Measurements from ENCODE around the gene MUC20. TPM values are rescaled to one million over a fixed set of nuclear protein-coding genes. Genes with fewer than 3 reads are reported as not detected.

MUC20 gene
- polyA plus RNA-seq, 1 donor from 2014 or later, result 3.0 TPM

DNA sequence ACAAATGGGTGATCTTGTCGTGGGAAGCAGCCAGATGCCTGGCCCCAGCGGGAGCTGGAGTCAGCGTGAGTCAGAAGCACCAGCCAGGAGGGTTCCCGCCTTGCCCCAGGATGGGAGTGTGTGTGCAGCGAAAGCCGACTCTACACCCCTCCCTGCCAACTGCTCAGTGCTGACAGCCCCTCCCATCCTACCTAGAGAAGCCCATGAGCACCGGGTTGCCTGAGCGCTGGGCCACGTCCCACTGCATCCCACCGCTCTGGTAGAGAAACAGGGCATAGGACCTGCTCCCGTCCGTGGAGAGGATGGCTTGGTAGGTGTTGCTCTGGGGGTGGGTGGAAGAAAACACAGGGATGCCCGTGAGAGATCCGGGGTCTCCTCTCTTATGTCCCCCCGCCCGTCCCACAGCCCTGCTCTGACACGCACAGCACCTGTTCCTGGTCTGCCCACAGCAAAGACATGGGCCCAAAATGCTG, 48.1 kb downstream of the MUC20 start:
- Histone ChIP-seq H3K4me2 (ENCODE audit: low read length) (no peak overlapping the region), H3K27me3 (ENCODE audit: insufficient read depth, low read depth, low read length) (no peaks in the 10 kb centered on the region), H3K36me3 (ENCODE audit: insufficient read depth, low read length) (no peaks in the 10 kb centered on the region), H2AFZ (ENCODE audit: low read depth, low read length) (no peak overlapping the region), H3K9me3 (ENCODE audit: low read length) (no peaks in the 10 kb centered on the region), H4K20me1 (ENCODE audit: insufficient read depth) (no peaks in the 10 kb centered on the region), H3K4me3 (ENCODE audit: low read length) (no peak overlapping the region), H3K79me2 (replicated peaks; ENCODE audit: insufficient read depth, low read length) (no peaks in the 10 kb centered on the region), H3F3A (ENCODE audit: insufficient read depth, low read length, poor library complexity, severe bottlenecking) (no peaks in the 10 kb centered on the region), H3K9me2 (ENCODE audit: insufficient read depth, low read length) (no peaks in the 10 kb centered on the region), H3K27ac (ENCODE audit: low read length) (no peak overlapping the region), H3K9ac (ENCODE audit: low read length) (no peak overlapping the region)
- TF ChIP-seq RAD21 (conservative IDR thresholded peaks at IDR 0.05) (no peak), TAF1 (IDR thresholded peaks at IDR 0.05; ENCODE audit: low read depth) (no peak), EZH2 (IDR thresholded peaks at IDR 0.05; ENCODE audit: borderline replicate concordance, insufficient read depth, low read length, poor library complexity, severe bottlenecking) (no peak), MXI1 (conservative IDR thresholded peaks at IDR 0.05; ENCODE audit: poor library complexity, severe bottlenecking) (no peak), POLR2AphosphoS5 (IDR thresholded peaks at IDR 0.05) (no peak), EP300 (conservative IDR thresholded peaks at IDR 0.05; ENCODE audit: poor library complexity, severe bottlenecking) (no peak), SMC3 (conservative IDR thresholded peaks at IDR 0.05; ENCODE audit: poor library complexity) (no peak)
- TF ChIP-seq, protein P1, sequence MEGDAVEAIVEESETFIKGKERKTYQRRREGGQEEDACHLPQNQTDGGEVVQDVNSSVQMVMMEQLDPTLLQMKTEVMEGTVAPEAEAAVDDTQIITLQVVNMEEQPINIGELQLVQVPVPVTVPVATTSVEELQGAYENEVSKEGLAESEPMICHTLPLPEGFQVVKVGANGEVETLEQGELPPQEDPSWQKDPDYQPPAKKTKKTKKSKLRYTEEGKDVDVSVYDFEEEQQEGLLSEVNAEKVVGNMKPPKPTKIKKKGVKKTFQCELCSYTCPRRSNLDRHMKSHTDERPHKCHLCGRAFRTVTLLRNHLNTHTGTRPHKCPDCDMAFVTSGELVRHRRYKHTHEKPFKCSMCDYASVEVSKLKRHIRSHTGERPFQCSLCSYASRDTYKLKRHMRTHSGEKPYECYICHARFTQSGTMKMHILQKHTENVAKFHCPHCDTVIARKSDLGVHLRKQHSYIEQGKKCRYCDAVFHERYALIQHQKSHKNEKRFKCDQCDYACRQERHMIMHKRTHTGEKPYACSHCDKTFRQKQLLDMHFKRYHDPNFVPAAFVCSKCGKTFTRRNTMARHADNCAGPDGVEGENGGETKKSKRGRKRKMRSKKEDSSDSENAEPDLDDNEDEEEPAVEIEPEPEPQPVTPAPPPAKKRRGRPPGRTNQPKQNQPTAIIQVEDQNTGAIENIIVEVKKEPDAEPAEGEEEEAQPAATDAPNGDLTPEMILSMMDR (IDR thresholded peaks at IDR 0.05; ENCODE audit: poor library complexity, severe bottlenecking), result no peak
- TF ChIP-seq, protein P2, sequence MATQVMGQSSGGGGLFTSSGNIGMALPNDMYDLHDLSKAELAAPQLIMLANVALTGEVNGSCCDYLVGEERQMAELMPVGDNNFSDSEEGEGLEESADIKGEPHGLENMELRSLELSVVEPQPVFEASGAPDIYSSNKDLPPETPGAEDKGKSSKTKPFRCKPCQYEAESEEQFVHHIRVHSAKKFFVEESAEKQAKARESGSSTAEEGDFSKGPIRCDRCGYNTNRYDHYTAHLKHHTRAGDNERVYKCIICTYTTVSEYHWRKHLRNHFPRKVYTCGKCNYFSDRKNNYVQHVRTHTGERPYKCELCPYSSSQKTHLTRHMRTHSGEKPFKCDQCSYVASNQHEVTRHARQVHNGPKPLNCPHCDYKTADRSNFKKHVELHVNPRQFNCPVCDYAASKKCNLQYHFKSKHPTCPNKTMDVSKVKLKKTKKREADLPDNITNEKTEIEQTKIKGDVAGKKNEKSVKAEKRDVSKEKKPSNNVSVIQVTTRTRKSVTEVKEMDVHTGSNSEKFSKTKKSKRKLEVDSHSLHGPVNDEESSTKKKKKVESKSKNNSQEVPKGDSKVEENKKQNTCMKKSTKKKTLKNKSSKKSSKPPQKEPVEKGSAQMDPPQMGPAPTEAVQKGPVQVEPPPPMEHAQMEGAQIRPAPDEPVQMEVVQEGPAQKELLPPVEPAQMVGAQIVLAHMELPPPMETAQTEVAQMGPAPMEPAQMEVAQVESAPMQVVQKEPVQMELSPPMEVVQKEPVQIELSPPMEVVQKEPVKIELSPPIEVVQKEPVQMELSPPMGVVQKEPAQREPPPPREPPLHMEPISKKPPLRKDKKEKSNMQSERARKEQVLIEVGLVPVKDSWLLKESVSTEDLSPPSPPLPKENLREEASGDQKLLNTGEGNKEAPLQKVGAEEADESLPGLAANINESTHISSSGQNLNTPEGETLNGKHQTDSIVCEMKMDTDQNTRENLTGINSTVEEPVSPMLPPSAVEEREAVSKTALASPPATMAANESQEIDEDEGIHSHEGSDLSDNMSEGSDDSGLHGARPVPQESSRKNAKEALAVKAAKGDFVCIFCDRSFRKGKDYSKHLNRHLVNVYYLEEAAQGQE (IDR thresholded peaks at IDR 0.05; ENCODE audit: borderline replicate concordance), result no peak

DNA sequence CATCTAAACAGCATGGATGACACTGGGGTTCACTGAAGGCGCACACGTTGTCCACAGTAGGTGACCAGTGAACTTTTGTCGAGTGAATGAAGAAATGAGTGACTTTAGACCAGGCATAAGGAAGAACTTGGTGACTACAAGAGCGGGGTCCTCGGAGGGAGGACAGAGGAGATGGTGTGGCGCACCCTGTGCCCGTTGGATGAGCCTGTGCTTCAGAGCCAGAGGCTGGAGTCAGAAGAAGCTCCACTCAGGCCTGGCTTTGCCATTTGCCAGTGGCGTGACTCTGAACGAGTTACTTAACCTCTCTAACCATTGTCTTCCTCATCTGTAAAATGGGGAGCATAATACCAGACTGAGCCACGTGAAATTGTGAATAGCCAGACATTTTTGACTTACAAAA, 48.8 kb downstream of the MUC20 start:
- TF ChIP-seq MXI1 (conservative IDR thresholded peaks at IDR 0.05; ENCODE audit: poor library complexity, severe bottlenecking), result no peak
- Histone ChIP-seq H3K36me3 (ENCODE audit: insufficient read depth, low read length) (no peaks in the 10 kb centered on the region), H2AFZ (ENCODE audit: low read depth, low read length) (no peak overlapping the region), H4K20me1 (ENCODE audit: insufficient read depth) (no peaks in the 10 kb centered on the region), H3F3A (ENCODE audit: insufficient read depth, low read length, poor library complexity, severe bottlenecking) (no peaks in the 10 kb centered on the region), H3K4me3 (ENCODE audit: low read length) (no peak overlapping the region), H3K27me3 (ENCODE audit: insufficient read depth, low read depth, low read length) (no peaks in the 10 kb centered on the region), H3K79me2 (replicated peaks; ENCODE audit: insufficient read depth, low read length) (no peaks in the 10 kb centered on the region), H3K27ac (ENCODE audit: low read length) (no peak overlapping the region), H3K9me2 (ENCODE audit: insufficient read depth, low read length) (no peaks in the 10 kb centered on the region), H3K9me3 (ENCODE audit: low read length) (no peaks in the 10 kb centered on the region), H3K4me2 (ENCODE audit: low read length) (no peak overlapping the region), H3K9ac (ENCODE audit: low read length) (no peak overlapping the region)
